ENCODE measurements around the gene RNF212B. TPM values are rescaled to one million over a fixed set of nuclear protein-coding genes. Genes with fewer than 3 reads are reported as not detected.

RNF212B gene
- total RNA-seq, 6 experiments from 2014 or later = 0.49 TPM; not detected in 5

- Histone ChIP-seq H3K4me3 (no peak overlapping the region), H3K27ac (peak overlapping the region in 1 of 3 donors; percentile 98), H3K4me1 (peaks cover 0 to 11% (median 3%) of the 10 kb centered on the region in 4 donors), H3K27me3 (no peaks in the 10 kb centered on the region), H3K9me3 (no peaks in the 10 kb centered on the region), H3K36me3 (peaks cover 0 to 10% (median 0%) of the 10 kb centered on the region in 4 donors)
- DNase-seq = no peak
- TF ChIP-seq CTCF (IDR thresholded peaks at IDR 0.05) (peak in 2 of 4 donors; percentile 22), POLR2A (IDR thresholded peaks at IDR 0.05) (no peak)
- no peak for ATAC-seq
- 66% methylated on average over 2 of the region's 2 CpGs for WGBS (ENCODE audit: insufficient coverage, low coverage, low lambda C conversion rate, missing lambda C conversion rate)
- intact Hi-C loops (cut with DNase I) = no loop called here
Measured at GRCh38 chr14:23299211-23299957, 61.6 kb downstream of the RNF212B start.

GRCh38 chr14:23299986-23300686 lies 62.4 kb downstream of the RNF212B start:
- intact Hi-C loops (cut with DNase I) = no loop called here
- H3K9me3 ChIP-seq = no peaks in the 10 kb centered on the region
- H3K27me3 ChIP-seq = no peaks in the 10 kb centered on the region
- ATAC-seq (no peak), DNase-seq (no peak)
- peaks cover 0 to 10% (median 0%) of the 10 kb centered on the region in 4 donors for H3K36me3 ChIP-seq
- no peak for TF ChIP-seq POLR2A (IDR thresholded peaks at IDR 0.05)
- no peak for TF ChIP-seq CTCF (IDR thresholded peaks at IDR 0.05)
- peak overlapping the region; percentile 94 to 99 (median 98) for H3K27ac ChIP-seq
- peak overlapping the region; percentile 55 to 81 (median 60) for H3K4me3 ChIP-seq
- peaks cover 0 to 5% (median 2%) of the 10 kb centered on the region in 4 donors for H3K4me1 ChIP-seq
- WGBS (ENCODE audit: insufficient coverage, low coverage, low lambda C conversion rate, missing lambda C conversion rate) = 76% methylated on average over 10 of the region's 10 CpGs

GRCh38 chr14:23300687-23301223 lies 63.0 kb downstream of the RNF212B start:
- intact Hi-C loops (cut with DNase I) = no loop called here

More at GRCh38 chr14:23300687-23301223, 63.0 kb downstream of the RNF212B start:
- H3K4me1 ChIP-seq = peaks cover 0 to 7% (median 2%) of the 10 kb centered on the region in 4 donors
- peak in 1 of 4 donors; percentile 4 for ATAC-seq
- H3K36me3 ChIP-seq = peaks cover 0 to 10% (median 0%) of the 10 kb centered on the region in 4 donors
- peak overlapping the region; percentile 94 to 99 (median 98) for H3K27ac ChIP-seq
- DNase-seq = peak; percentile 44 to 67 (median 62)
- no peaks in the 10 kb centered on the region for H3K27me3 ChIP-seq
- WGBS (ENCODE audit: insufficient coverage, low coverage, low lambda C conversion rate, missing lambda C conversion rate) = 2% methylated on average over 13 of the region's 13 CpGs
- no peak for TF ChIP-seq POLR2A (IDR thresholded peaks at IDR 0.05)
- TF ChIP-seq CTCF (IDR thresholded peaks at IDR 0.05) = no peak
- H3K4me3 ChIP-seq = peak overlapping the region; percentile 55 to 81 (median 60)
- no peaks in the 10 kb centered on the region for H3K9me3 ChIP-seq
